ENCODE results near the gene BCAP31. TPM values are rescaled to one million over a fixed set of nuclear protein-coding genes. Genes with fewer than 3 reads are reported as not detected.
A peak's percentile ranks its signal among the peaks of the same experiment; 100 is the strongest.

The BCAP31 gene
- total and polyA plus RNA-seq, 10 donors, result 77.3 to 173 (median 134) TPM

- H3K4me1 ChIP-seq, result peaks cover 21 to 54% (median 46%) of the 10 kb centered on the region in 6 donors
These were observed 1.4 kb downstream of the BCAP31 start for GRCh38 chrX:153722704-153723350.

GRCh38 chrX:153719701-153720100 is 4.5 kb downstream of the BCAP31 start:
- TF ChIP-seq POLR2AphosphoS5 (IDR thresholded peaks at IDR 0.05) (no peak), POLR2A (IDR thresholded peaks at IDR 0.05) (no peak)
- TF ChIP-seq, protein P1, sequence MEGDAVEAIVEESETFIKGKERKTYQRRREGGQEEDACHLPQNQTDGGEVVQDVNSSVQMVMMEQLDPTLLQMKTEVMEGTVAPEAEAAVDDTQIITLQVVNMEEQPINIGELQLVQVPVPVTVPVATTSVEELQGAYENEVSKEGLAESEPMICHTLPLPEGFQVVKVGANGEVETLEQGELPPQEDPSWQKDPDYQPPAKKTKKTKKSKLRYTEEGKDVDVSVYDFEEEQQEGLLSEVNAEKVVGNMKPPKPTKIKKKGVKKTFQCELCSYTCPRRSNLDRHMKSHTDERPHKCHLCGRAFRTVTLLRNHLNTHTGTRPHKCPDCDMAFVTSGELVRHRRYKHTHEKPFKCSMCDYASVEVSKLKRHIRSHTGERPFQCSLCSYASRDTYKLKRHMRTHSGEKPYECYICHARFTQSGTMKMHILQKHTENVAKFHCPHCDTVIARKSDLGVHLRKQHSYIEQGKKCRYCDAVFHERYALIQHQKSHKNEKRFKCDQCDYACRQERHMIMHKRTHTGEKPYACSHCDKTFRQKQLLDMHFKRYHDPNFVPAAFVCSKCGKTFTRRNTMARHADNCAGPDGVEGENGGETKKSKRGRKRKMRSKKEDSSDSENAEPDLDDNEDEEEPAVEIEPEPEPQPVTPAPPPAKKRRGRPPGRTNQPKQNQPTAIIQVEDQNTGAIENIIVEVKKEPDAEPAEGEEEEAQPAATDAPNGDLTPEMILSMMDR (IDR thresholded peaks at IDR 0.05 in 8 of 11, conservative IDR thresholded peaks at IDR 0.05 in 3 of 11), result no peak
- no peak overlapping the region for H3K27ac ChIP-seq
- peaks cover 0 to 23% (median 16%) of the 10 kb centered on the region in 6 donors for H3K4me1 ChIP-seq
- no peak for DNase-seq
- no peak overlapping the region for H3K4me3 ChIP-seq
- 68 to 100% (median 93%) methylated on average over 2 of the region's 2 CpGs for WGBS, 5 donors
- H3K36me3 ChIP-seq, result peaks cover 0 to 76% (median 37%) of the 10 kb centered on the region in 6 donors
- intact Hi-C loops (cut with DNase I; ENCODE audit: low total_unique reads), result no loop called here
- no peaks in the 10 kb centered on the region for H3K9me3 ChIP-seq
- no peaks in the 10 kb centered on the region for H3K27me3 ChIP-seq (replicated peaks in 1 of 7)

More at GRCh38 chrX:153722704-153723350, 1.4 kb downstream of the BCAP31 start:
- intact Hi-C loops (cut with DNase I; ENCODE audit: low total_unique reads), result no loop called here
- Histone ChIP-seq H3K27me3 (replicated peaks in 1 of 7) (no peaks in the 10 kb centered on the region), H3K36me3 (peaks cover 0 to 45% (median 22%) of the 10 kb centered on the region in 6 donors), H3K4me3 (peak overlapping the region; percentile 54 to 88 (median 66)), H3K27ac (peak overlapping the region; percentile 66 to 95 (median 93)), H3K9me3 (no peaks in the 10 kb centered on the region)
- DNase-seq, result peak; percentile 76
- TF ChIP-seq POLR2A (IDR thresholded peaks at IDR 0.05) (no peak), POLR2AphosphoS5 (IDR thresholded peaks at IDR 0.05) (no peak)
- TF ChIP-seq, protein P1 (IDR thresholded peaks at IDR 0.05 in 8 of 11, conservative IDR thresholded peaks at IDR 0.05 in 3 of 11), result no peak
- 18 to 62% (median 28%) methylated on average over 10 to 12 of the region's 12 CpGs for WGBS, 5 donors

GRCh38 chrX:153719238-153719637 is 4.9 kb downstream of the BCAP31 start:
- intact Hi-C loops (cut with DNase I; ENCODE audit: low total_unique reads), result no loop called here
- no peaks in the 10 kb centered on the region for H3K27me3 ChIP-seq (replicated peaks in 1 of 7)
- no peak for TF ChIP-seq POLR2AphosphoS5 (IDR thresholded peaks at IDR 0.05)
- TF ChIP-seq POLR2A (IDR thresholded peaks at IDR 0.05), result no peak
- TF ChIP-seq, protein P1 (IDR thresholded peaks at IDR 0.05 in 8 of 11, conservative IDR thresholded peaks at IDR 0.05 in 3 of 11), result no peak
- 67 to 93% (median 86%) methylated on average over 2 of the region's 2 CpGs; no CpG with 5 or more reads in 1 of the 5 donors for WGBS, 5 donors
- peaks cover 0 to 23% (median 16%) of the 10 kb centered on the region in 6 donors for H3K4me1 ChIP-seq
- no peak overlapping the region for H3K27ac ChIP-seq
- H3K9me3 ChIP-seq, result no peaks in the 10 kb centered on the region
- H3K36me3 ChIP-seq, result peaks cover 0 to 81% (median 42%) of the 10 kb centered on the region in 6 donors
- H3K4me3 ChIP-seq, result no peak overlapping the region
- no peak for DNase-seq

DNA sequence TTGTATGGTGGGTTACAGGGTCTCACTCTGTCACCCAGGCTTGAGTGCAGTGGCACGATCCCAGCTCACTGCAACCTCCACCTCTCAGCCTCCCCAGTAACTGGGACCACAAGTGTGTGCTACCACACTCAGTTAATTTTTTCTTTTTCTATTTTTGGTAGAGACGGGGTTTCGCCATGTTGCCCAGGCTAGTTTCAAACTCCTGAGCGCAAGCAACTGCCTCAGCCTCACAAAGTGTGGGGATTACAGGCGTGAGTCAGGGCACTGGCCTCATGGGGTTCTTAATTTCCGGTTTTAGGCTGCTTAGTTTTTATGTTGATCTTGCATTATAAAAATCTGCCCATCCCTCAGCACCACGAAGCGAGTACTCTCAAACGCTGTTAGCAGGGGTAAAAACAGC is 6.7 kb downstream of the BCAP31 start:
- H3K36me3 ChIP-seq, result peaks cover 0 to 99% (median 46%) of the 10 kb centered on the region in 6 donors
- 87 to 97% (median 92%) methylated on average over 9 of the region's 9 CpGs for WGBS, 5 donors
- no peak overlapping the region for H3K27ac ChIP-seq
- H3K27me3 ChIP-seq (replicated peaks in 1 of 7), result no peaks in the 10 kb centered on the region
- intact Hi-C loops (cut with DNase I; ENCODE audit: low total_unique reads), result no loop called here
- no peak overlapping the region for H3K4me3 ChIP-seq
- TF ChIP-seq POLR2AphosphoS5 (IDR thresholded peaks at IDR 0.05) (no peak), POLR2A (IDR thresholded peaks at IDR 0.05) (no peak)
- TF ChIP-seq, protein P1 (IDR thresholded peaks at IDR 0.05 in 8 of 11, conservative IDR thresholded peaks at IDR 0.05 in 3 of 11), result no peak
- H3K4me1 ChIP-seq, result peaks cover 0 to 15% (median 8%) of the 10 kb centered on the region in 6 donors
- no peak for DNase-seq
- H3K9me3 ChIP-seq, result no peaks in the 10 kb centered on the region
